Osteoblast (primary cell): ENCODE data around the gene MIAT. TPM values are rescaled to one million over a fixed set of nuclear protein-coding genes. Genes with fewer than 3 reads are reported as not detected.

ENCODE experiments used
- DNase-seq: peaks from one replicate; pipeline ENCODE4 v3.0.0; 2011; ENCODE audit warnings: low spot score, mixed read lengths; ENCODE audit not compliant: insufficient read length; ENCODE audit errors: missing footprints
- H2AFZ ChIP-seq: 2 replicates; pipeline ENCODE4 v1.6.0; 2011; ENCODE audit warnings: mild to moderate bottlenecking, low read length
- H3K27ac ChIP-seq: 2 replicates; pipeline ENCODE4 v1.5.1; 2011; ENCODE audit warnings: mild to moderate bottlenecking, low read depth, low read length, moderate library complexity
- H3K27me3 ChIP-seq: 2 replicates; pipeline ENCODE4 v1.6.0; 2012; ENCODE audit warnings: mild to moderate bottlenecking, control low read depth, inconsistent platforms, low read length, moderate library complexity; ENCODE audit not compliant: insufficient read depth
- H3K36me3 ChIP-seq: 2 replicates; pipeline ENCODE4 v1.5.1; 2011; ENCODE audit warnings: mild to moderate bottlenecking, low read length, control low read depth, moderate library complexity; ENCODE audit not compliant: insufficient read depth
- H3K4me1 ChIP-seq: 2 replicates; pipeline ENCODE4 v1.5.1; 2011; ENCODE audit warnings: mild to moderate bottlenecking, low read length, control low read depth, moderate library complexity; ENCODE audit not compliant: insufficient read depth
- H3K4me2 ChIP-seq: 2 replicates; pipeline ENCODE4 v1.6.0; 2011; ENCODE audit warnings: mild to moderate bottlenecking, low read length; ENCODE audit not compliant: insufficient read depth
- H3K4me3 ChIP-seq: fragments of 200-600 bp; sonication (generic); 3 replicates; pipeline ENCODE4 v1.5.1; 2012; ENCODE audit warnings: mild to moderate bottlenecking, low read length, inconsistent platforms; ENCODE audit not compliant: insufficient read depth
- H3K79me2 ChIP-seq: 2 replicates; pipeline ENCODE4 v1.6.0; 2012; ENCODE audit warnings: mild to moderate bottlenecking, low read length, control low read depth, inconsistent platforms; ENCODE audit not compliant: insufficient read depth
- H3K9me3 ChIP-seq: 2 replicates; pipeline ENCODE4 v1.5.1; 2011; ENCODE audit warnings: low read depth, low read length, control low read depth
- H4K20me1 ChIP-seq: 2 replicates; pipeline ENCODE4 v1.6.0; 2012; ENCODE audit warnings: mild to moderate bottlenecking, low read length, control low read depth; ENCODE audit not compliant: insufficient read depth
- CTCF ChIP-seq: IDR thresholded peaks from 2 replicates; pipeline ENCODE4 v1.5.1; 2011; ENCODE audit warnings: mild to moderate bottlenecking, low read depth, low read length, moderate library complexity; ENCODE audit errors: extremely low read depth
- total RNA-seq: library from RNA; depleted of rRNA; stranded (reverse); fragments of >200 nt; gene quantifications from 2 replicates; pipeline ENCODE4 v1.2.3, GENCODE V29; 2012

MIAT gene
- total RNA-seq, 1 donor = 1.8 TPM

DNA sequence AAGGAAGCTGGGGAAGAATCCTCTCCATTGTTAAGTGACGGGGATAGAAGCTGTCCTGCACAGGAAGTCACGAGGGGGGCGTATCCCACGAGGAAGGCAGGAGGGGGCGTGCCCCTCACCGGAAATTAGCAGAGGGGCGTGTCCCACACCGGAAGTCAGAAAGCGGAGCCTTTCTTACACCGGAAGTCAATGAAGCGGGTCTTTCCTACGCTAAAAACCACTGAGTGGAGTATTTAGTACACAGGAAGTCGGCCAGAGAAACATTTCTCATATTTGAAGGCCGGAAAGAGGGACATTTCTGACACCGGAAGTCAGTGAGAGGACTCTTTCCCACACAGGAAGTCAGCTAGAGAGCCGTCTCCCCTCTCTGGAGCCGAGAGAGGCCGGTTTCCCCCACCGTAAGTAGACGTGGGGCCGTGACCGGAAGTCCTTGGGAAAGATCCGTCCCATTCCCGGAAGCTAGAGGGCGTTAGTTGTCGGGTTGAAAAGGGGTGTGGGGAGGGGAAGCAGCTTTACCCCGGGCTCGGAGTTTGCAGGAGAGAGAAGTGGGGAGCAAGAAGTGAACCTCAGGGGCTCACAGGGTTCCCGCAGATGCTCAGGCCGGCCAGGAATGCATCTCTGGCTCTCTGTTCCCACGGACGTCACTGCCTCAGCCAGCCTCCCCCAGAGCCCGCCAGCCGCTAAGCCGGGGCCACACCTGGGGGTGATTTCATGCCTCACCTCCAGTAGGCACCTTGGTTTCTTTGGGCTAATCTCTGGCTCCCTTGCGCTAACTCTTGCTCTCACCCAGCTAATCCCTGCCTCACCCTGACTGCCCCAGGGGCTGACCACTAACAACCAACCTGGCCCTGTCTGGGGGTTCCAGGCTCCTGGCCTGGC, 15.4 kb downstream of the MIAT start:
- Histone ChIP-seq H3K4me3 (peak overlapping the region; percentile 96), H3K4me2 (peak overlapping the region; percentile 100), H3K27me3 (no peaks in the 10 kb centered on the region), H2AFZ (peak overlapping the region; percentile 88), H3K27ac (peak overlapping the region; percentile 95), H3K36me3 (no peaks in the 10 kb centered on the region), H3K9me3 (no peaks in the 10 kb centered on the region), H3K79me2 (peaks cover 32% of the 10 kb centered on the region), H3K4me1 (peaks cover 19% of the 10 kb centered on the region), H4K20me1 (peaks cover 3% of the 10 kb centered on the region)
- peak; percentile 57 for TF ChIP-seq CTCF
- peak; percentile 92 for DNase-seq

GRCh38 chr22:26673486-26673885, 16.1 kb downstream of the MIAT start:
- no peaks in the 10 kb centered on the region for H3K27me3 ChIP-seq
- peak overlapping the region; percentile 88 for H2AFZ ChIP-seq
- H3K79me2 ChIP-seq = peaks cover 32% of the 10 kb centered on the region

GRCh38 chr22:26674211-26675190, 17.1 kb downstream of the MIAT start:
- H3K4me3 ChIP-seq = peak overlapping the region; percentile 96
- no peak for TF ChIP-seq CTCF
- H3K9me3 ChIP-seq = no peaks in the 10 kb centered on the region
- H2AFZ ChIP-seq = no peak overlapping the region
- no peaks in the 10 kb centered on the region for H3K27me3 ChIP-seq
- peaks cover 32% of the 10 kb centered on the region for H3K79me2 ChIP-seq
- H3K4me2 ChIP-seq = peak overlapping the region; percentile 100
- H3K27ac ChIP-seq = no peak overlapping the region
- H3K36me3 ChIP-seq = no peaks in the 10 kb centered on the region
- peaks cover 19% of the 10 kb centered on the region for H3K4me1 ChIP-seq
- H4K20me1 ChIP-seq = peaks cover 3% of the 10 kb centered on the region
- DNase-seq = no peak

More at GRCh38 chr22:26673486-26673885, 16.1 kb downstream of the MIAT start:
- Histone ChIP-seq H3K9me3 (no peaks in the 10 kb centered on the region), H3K27ac (peak overlapping the region; percentile 95), H3K36me3 (no peaks in the 10 kb centered on the region), H3K4me3 (peak overlapping the region; percentile 96), H4K20me1 (peaks cover 3% of the 10 kb centered on the region), H3K4me2 (peak overlapping the region; percentile 100), H3K4me1 (peaks cover 19% of the 10 kb centered on the region)
- TF ChIP-seq CTCF = no peak
- DNase-seq = no peak
